IMR-90 (cell line): ENCODE measurements around the gene SIRPD. TPM values are rescaled to one million over a fixed set of nuclear protein-coding genes. Genes with fewer than 3 reads are reported as not detected.

Experiments used
- ATAC-seq: fragments of 200-7000 bp; cut with Tn5 transposase; 2 replicates; pipeline ENCODE4 v1.9.1; 2020; ENCODE audit warnings: low read depth, mild to moderate bottlenecking, moderate library complexity
- BruUV-seq: library from RNA; stranded (reverse); fragments of 400-500 nt; replicated peaks from 2 replicates; lab custom pipeline; 2021; lab: Mats Ljungman, UMichigan
- CTCF ChIA-PET: fragments of 300-600 bp; formaldehyde crosslinking; extraction: SDS; loops from one replicate; lab custom pipeline; 2021; ENCODE audit warnings: antibody characterized with exemption; lab: Yijun Ruan, JAX
- POLR2A ChIA-PET: fragments of 300-600 bp; sonication (Branson Sonifier 250); formaldehyde crosslinking; loops from one replicate; lab custom pipeline; 2022; ENCODE audit warnings: antibody characterized with exemption; ENCODE audit not compliant: unreplicated experiment; lab: Charles Lee
- DNase-seq: peaks from one replicate; pipeline ENCODE4 v3.0.0; 2013
- H2AFZ ChIP-seq: replicated peaks from 2 replicates; pipeline ENCODE3; 2013; ENCODE audit warnings: low read length, mild to moderate bottlenecking; ENCODE audit not compliant: poor library complexity
- H2AK5ac ChIP-seq: 2 replicates; pipeline ENCODE4 v1.6.1; 2013; ENCODE audit warnings: low read depth, low read length, inconsistent platforms
- H2AK9ac ChIP-seq: replicated peaks from 2 replicates; pipeline ENCODE3; 2013; ENCODE audit warnings: mild to moderate bottlenecking, low read depth, low read length, moderate library complexity; ENCODE audit not compliant: poor library complexity
- H2BK120ac ChIP-seq: 2 replicates; pipeline ENCODE4 v1.6.1; 2013; ENCODE audit warnings: low read depth, low read length, inconsistent platforms
- H2BK15ac ChIP-seq: 3 replicates; pipeline ENCODE4 v1.6.1; 2013; ENCODE audit warnings: low read depth, low read length, inconsistent platforms
- H2BK20ac ChIP-seq: 2 replicates; pipeline ENCODE4 v1.6.1; 2013; ENCODE audit warnings: low read depth, mild to moderate bottlenecking, inconsistent platforms, low read length, moderate library complexity
- H2BK5ac ChIP-seq: 2 replicates; pipeline ENCODE4 v1.6.1; 2013; ENCODE audit warnings: mild to moderate bottlenecking, low read depth, low read length, inconsistent platforms; ENCODE audit not compliant: poor library complexity, severe bottlenecking
- H3K14ac ChIP-seq: replicated peaks from 2 replicates; pipeline ENCODE4 v1.6.1; 2013; ENCODE audit warnings: low read depth, low read length, inconsistent platforms
- H3K18ac ChIP-seq: 2 replicates; pipeline ENCODE4 v1.6.1; 2013; ENCODE audit warnings: low read depth, low read length, control low read depth
- H3K23ac ChIP-seq: 2 replicates; pipeline ENCODE4 v1.6.1; 2013; ENCODE audit warnings: low read depth, low read length, inconsistent platforms
- H3K27ac ChIP-seq: 2 replicates; pipeline ENCODE4 v1.5.1; 2013; ENCODE audit warnings: mild to moderate bottlenecking, control low read depth, low read length; ENCODE audit not compliant: insufficient read depth
- H3K27me3 ChIP-seq: 2 replicates; pipeline ENCODE4 v1.6.1; 2013; ENCODE audit warnings: low read length; ENCODE audit not compliant: control insufficient read depth, insufficient read depth
- H3K36me3 ChIP-seq: 2 replicates; pipeline ENCODE4 v1.6.1; 2013; ENCODE audit warnings: low read length, mixed read lengths; ENCODE audit not compliant: control insufficient read depth, insufficient read depth
- H3K4ac ChIP-seq: 2 replicates; pipeline ENCODE4 v1.6.1; 2013; ENCODE audit warnings: low read depth, low read length, inconsistent platforms
- H3K4me1 ChIP-seq: 2 replicates; pipeline ENCODE4 v1.6.1; 2013; ENCODE audit warnings: low read length, mixed read lengths; ENCODE audit not compliant: control insufficient read depth, insufficient read depth
- H3K4me2 ChIP-seq: 2 replicates; pipeline ENCODE4 v1.6.1; 2013; ENCODE audit warnings: low read depth, mild to moderate bottlenecking, control low read depth, low read length, moderate library complexity
- H3K4me3 ChIP-seq: 2 replicates; pipeline ENCODE4 v1.5.1; 2013; ENCODE audit warnings: low read depth, mild to moderate bottlenecking, control low read depth, low read length, moderate library complexity; ENCODE audit not compliant: insufficient read depth
- H3K56ac ChIP-seq: 2 replicates; pipeline ENCODE4 v1.6.1; 2013; ENCODE audit warnings: low read length, inconsistent platforms; ENCODE audit not compliant: insufficient read depth; ENCODE audit errors: extremely low read depth
- H3K79me1 ChIP-seq, 2 experiments: 2 replicates each; pipeline ENCODE4 v1.6.1; 2013; ENCODE audit warnings: low read length in 2 of 2, inconsistent platforms in 1 of 2, low read depth in 1 of 2
- H3K9ac ChIP-seq: 2 replicates; pipeline ENCODE4 v1.6.1; 2013; ENCODE audit warnings: low read depth, low read length, control low read depth
- H3K9me1 ChIP-seq: 2 replicates; pipeline ENCODE4 v1.6.1; 2013; ENCODE audit warnings: low read length, inconsistent platforms; ENCODE audit not compliant: insufficient read depth
- H3K9me3 ChIP-seq: 2 replicates; pipeline ENCODE4 v1.6.1; 2013; ENCODE audit warnings: low read length; ENCODE audit not compliant: control insufficient read depth, insufficient read depth
- H4K20me1 ChIP-seq: 2 replicates; pipeline ENCODE4 v1.6.1; 2013; ENCODE audit warnings: low read length, inconsistent platforms; ENCODE audit not compliant: insufficient read depth
- H4K5ac ChIP-seq: 2 replicates; pipeline ENCODE4 v1.6.1; 2013; ENCODE audit warnings: mild to moderate bottlenecking, low read depth, low read length, control low read depth
- H4K8ac ChIP-seq, 2 experiments: 2 replicates each; pipeline ENCODE4 v1.6.1; 2013; ENCODE audit warnings: low read depth in 2 of 2, low read length in 2 of 2, control low read depth in 1 of 2, inconsistent platforms in 1 of 2
- H4K91ac ChIP-seq: 2 replicates; pipeline ENCODE4 v1.6.1; 2013; ENCODE audit warnings: low read depth, low read length, inconsistent platforms; ENCODE audit not compliant: insufficient read depth
- CEBPB ChIP-seq: IDR thresholded peaks from 2 replicates; pipeline ENCODE4 v1.6.1; 2012; ENCODE audit warnings: low read depth, low read length, improper control_type of control experiment
- CHD1 ChIP-seq: IDR thresholded peaks from 2 replicates; pipeline ENCODE4 v1.6.1; 2012; ENCODE audit warnings: low read depth, low read length, improper control_type of control experiment
- MAFK ChIP-seq: IDR thresholded peaks from 2 replicates; pipeline ENCODE4 v1.6.1; 2012; ENCODE audit warnings: low read depth, low read length, improper control_type of control experiment
- MAZ ChIP-seq: IDR thresholded peaks from 2 replicates; pipeline ENCODE4 v1.6.1; 2012; ENCODE audit warnings: low read depth, mild to moderate bottlenecking, low read length, improper control_type of control experiment, moderate library complexity, borderline replicate concordance
- MXI1 ChIP-seq: IDR thresholded peaks from 2 replicates; pipeline ENCODE4 v1.6.1; 2012; ENCODE audit warnings: low read depth, mild to moderate bottlenecking, low read length, moderate library complexity, borderline replicate concordance
- NFE2L2 ChIP-seq: fragments of 150-350 bp; IDR thresholded peaks from 2 replicates; pipeline ENCODE4 v1.6.1; 2016; ENCODE audit warnings: low read depth, mild to moderate bottlenecking, low read length
- POLR2A ChIP-seq: IDR thresholded peaks from 2 replicates; pipeline ENCODE4 v1.6.1; 2012; ENCODE audit warnings: mild to moderate bottlenecking, low read depth, low read length
- RAD21 ChIP-seq: IDR thresholded peaks from 2 replicates; pipeline ENCODE4 v1.6.1; 2012; ENCODE audit warnings: low read length, improper control_type of control experiment
- RCOR1 ChIP-seq: IDR thresholded peaks from 2 replicates; pipeline ENCODE4 v1.6.1; 2012; ENCODE audit warnings: mild to moderate bottlenecking, low read length, improper control_type of control experiment; ENCODE audit not compliant: insufficient replicate concordance
- WGBS, 2 experiments: methylation state at CpG; one replicate each; pipeline versions ENCODE4 v1.1.5 to v1.1.7; 2013; ENCODE audit warnings: missing lambda C conversion rate in 2 of 2; ENCODE audit not compliant: insufficient read length in 1 of 2; ENCODE audit errors: extremely low coverage in 2 of 2; 5-methylcytosine and 5-hydroxymethylcytosine counted together
- dilution Hi-C: fragments of 300-500 bp; cut with HindIII; formaldehyde crosslinking; loops from one replicate; pipeline ENCODE4 v1.14.3; 2018; ENCODE audit warnings: low sequenced_read_pairs; ENCODE audit not compliant: unreplicated experiment
- in situ Hi-C: fragments of 300-500 bp; cut with MboI; formaldehyde crosslinking; loops from 3 replicates; pipeline ENCODE4 v1.14.3; 2019; ENCODE audit warnings: low sequenced_read_pairs, inconsistent platforms, mixed read lengths
- intact Hi-C: fragments of 100-400 bp; cut with micrococcal nuclease; formaldehyde crosslinking; loops from 2 replicates; pipeline ENCODE4 v1.10.0; 2022
- polyA plus RNA-seq, 3 experiments: library from polyadenylated mRNA; depleted of rRNA; stranded (reverse); fragments of >200 nt; gene quantifications; 2 replicates each; pipeline ENCODE4 v1.2.3, GENCODE V29; 2012; ENCODE audit warnings: low replicate concordance in 1 of 3
- total RNA-seq: library from RNA; depleted of rRNA; stranded (reverse); fragments of >200 nt; gene quantifications from 2 replicates; pipeline ENCODE4 v1.2.3, GENCODE V29; 2012

SIRPD gene
- total and polyA plus RNA-seq, 2 of the 4 experiments (the other 2 are of a cell fraction) = not detected

- Histone ChIP-seq H3K27me3 (peaks cover 3% of the 10 kb centered on the region; the same call in 1 of the 2 replicates), H3K9me3 (no peaks in the 10 kb centered on the region), H2BK15ac (no peak overlapping the region), H3K27ac (no peak overlapping the region), H3K4me1 (no peaks in the 10 kb centered on the region), H4K8ac (no peak overlapping the region), H2AK5ac (no peak overlapping the region), H3K36me3 (no peaks in the 10 kb centered on the region), H3K79me1 (no peaks in the 10 kb centered on the region), H2AK9ac (no peak overlapping the region), H3K4me3 (no peak overlapping the region), H2BK20ac (no peak overlapping the region), H3K4ac (no peak overlapping the region), H3K9ac (no peak overlapping the region), H3K56ac (no peak overlapping the region), H3K9me1 (no peaks in the 10 kb centered on the region), H3K23ac (no peak overlapping the region), H3K14ac (no peak overlapping the region), H4K91ac (no peak overlapping the region), H3K18ac (no peak overlapping the region), H2AFZ (no peak overlapping the region), H3K4me2 (no peak overlapping the region), H4K20me1 (no peaks in the 10 kb centered on the region), H4K5ac (no peak overlapping the region), H2BK5ac (no peak overlapping the region), H2BK120ac (no peak overlapping the region)
- in situ Hi-C loops = no loop called here
- intact Hi-C loops = no loop called here
- dilution Hi-C loops = no loop called here
- 55% methylated on average over 5 of the region's 11 CpGs; no CpG with 5 or more reads in 1 of the 2 experiments for whole genome bisulfite sequencing, 2 experiments
- TF ChIP-seq NFE2L2 = no peak
- no peak for TF ChIP-seq RCOR1
- no peak for TF ChIP-seq CEBPB
- no peak for TF ChIP-seq CHD1
- no peak for TF ChIP-seq MXI1
- no peak for TF ChIP-seq POLR2A
- no peak for TF ChIP-seq RAD21
- no peak for TF ChIP-seq MAZ
- no peak for TF ChIP-seq MAFK
- ChIA-PET POLR2A (no interaction called here), CTCF (no interaction called here)
- BruUV-seq = no TSS peak
- DNase-seq (no peak), ATAC-seq (no peak)
Observed at GRCh38 chr20:1536893-1537730, 20.4 kb downstream of the SIRPD start.
